Muscle layer of duodenum (tissue), 2 donors: ENCODE results near the gene PKD2L1.

Source experiments
- H3K27ac ChIP-seq: one replicate; pipeline ENCODE4 v1.7.0; 2013; ENCODE audit warnings: mild to moderate bottlenecking, low read length
- H3K27me3 ChIP-seq: one replicate; pipeline ENCODE4 v1.7.0; 2013; ENCODE audit warnings: low read depth, mild to moderate bottlenecking, control low read depth, low read length
- H3K36me3 ChIP-seq, 2 donors: one replicate each; pipeline ENCODE4 v1.7.0; 2013; ENCODE audit warnings: low read length in 2 of 2, control low read depth in 1 of 2, mild to moderate bottlenecking in 1 of 2; ENCODE audit not compliant: insufficient read depth in 2 of 2, control insufficient read depth in 1 of 2
- H3K4me1 ChIP-seq, 2 donors: one replicate each; pipeline ENCODE4 v1.7.0; 2013; ENCODE audit warnings: low read length in 2 of 2, mild to moderate bottlenecking in 2 of 2, control low read depth in 1 of 2, moderate library complexity in 1 of 2; ENCODE audit not compliant: insufficient read depth in 2 of 2, control insufficient read depth in 1 of 2
- H3K4me3 ChIP-seq, 2 donors: one replicate each; pipeline ENCODE4 v1.7.0; 2013; ENCODE audit warnings: low read length in 2 of 2, low read depth in 1 of 2, mild to moderate bottlenecking in 1 of 2
- H3K9me3 ChIP-seq, 2 donors: one replicate each; pipeline ENCODE4 v1.7.0; 2013; ENCODE audit warnings: low read length in 2 of 2, control low read depth in 1 of 2, mild to moderate bottlenecking in 1 of 2; ENCODE audit not compliant: control insufficient read depth in 1 of 2
- donor health status: healthy.

Gene PKD2L1

DNA sequence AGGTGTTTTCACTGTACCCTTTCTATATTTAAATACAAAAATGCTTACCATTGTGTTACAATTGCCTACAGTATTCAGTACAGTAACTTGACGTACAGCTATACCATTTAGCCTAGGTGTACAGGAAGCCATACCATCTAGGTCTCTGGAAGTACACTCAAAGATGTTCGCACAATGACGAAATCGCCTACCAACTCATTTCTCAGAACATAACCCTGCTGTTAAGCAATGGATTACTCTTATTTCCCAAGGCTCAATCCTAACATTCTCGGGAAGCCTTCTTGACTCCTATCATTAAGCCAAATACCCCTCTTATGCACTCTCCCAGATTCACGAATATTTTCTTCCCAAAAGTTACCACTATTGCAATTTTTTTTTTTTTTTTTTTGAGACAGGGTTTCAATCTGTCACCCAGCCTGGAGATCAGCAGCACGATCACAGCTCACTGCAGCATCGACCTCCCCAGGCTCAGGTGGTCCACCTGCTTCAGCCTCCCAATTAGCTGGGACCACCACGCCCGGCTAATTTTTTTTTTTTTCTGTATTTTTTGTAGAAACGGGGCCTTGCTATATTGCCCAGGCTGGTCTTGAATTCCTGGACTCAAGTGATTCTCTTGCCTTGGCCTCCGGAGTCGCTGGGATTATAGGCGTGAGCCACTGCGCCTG lies 64.1 kb downstream of the PKD2L1 start:
- H3K27me3 ChIP-seq = no peaks in the 10 kb centered on the region
- H3K9me3 ChIP-seq = no peaks in the 10 kb centered on the region
- H3K4me3 ChIP-seq = peak overlapping the region in 1 of 2 donors; percentile 100
- peaks cover 0 to 19% of the 10 kb centered on the region in 2 donors for H3K4me1 ChIP-seq
- no peak overlapping the region for H3K27ac ChIP-seq
- H3K36me3 ChIP-seq = peaks cover 2 to 6% of the 10 kb centered on the region in 2 donors

GRCh38 chr10:100254191-100254590 lies 75.8 kb downstream of the PKD2L1 start:
- H3K9me3 ChIP-seq = no peaks in the 10 kb centered on the region
- H3K27ac ChIP-seq = no peak overlapping the region
- no peak overlapping the region for H3K4me3 ChIP-seq
- H3K4me1 ChIP-seq = no peaks in the 10 kb centered on the region
- no peaks in the 10 kb centered on the region for H3K27me3 ChIP-seq
- H3K36me3 ChIP-seq = peaks cover 46 to 64% of the 10 kb centered on the region in 2 donors

- Histone ChIP-seq H3K27ac (no peak overlapping the region), H3K4me1 (no peaks in the 10 kb centered on the region), H3K36me3 (peaks cover 53 to 73% of the 10 kb centered on the region in 2 donors)
Measured at GRCh38 chr10:100253041-100253440, 77.0 kb downstream of the PKD2L1 start.

GRCh38 chr10:100248820-100249219 lies 81.2 kb downstream of the PKD2L1 start:
- Histone ChIP-seq H3K36me3 (peaks cover 43 to 74% of the 10 kb centered on the region in 2 donors), H3K27me3 (no peaks in the 10 kb centered on the region)

More at GRCh38 chr10:100253041-100253440, 77.0 kb downstream of the PKD2L1 start:
- Histone ChIP-seq H3K27me3 (no peaks in the 10 kb centered on the region), H3K4me3 (no peak overlapping the region), H3K9me3 (no peaks in the 10 kb centered on the region)

GRCh38 chr10:100245484-100246220 lies 84.4 kb downstream of the PKD2L1 start:
- peaks cover 45 to 83% of the 10 kb centered on the region in 2 donors for H3K36me3 ChIP-seq
- H3K4me1 ChIP-seq = no peaks in the 10 kb centered on the region
- no peaks in the 10 kb centered on the region for H3K27me3 ChIP-seq
- H3K27ac ChIP-seq = no peak overlapping the region
- no peak overlapping the region for H3K4me3 ChIP-seq
- no peaks in the 10 kb centered on the region for H3K9me3 ChIP-seq

More at GRCh38 chr10:100248820-100249219, 81.2 kb downstream of the PKD2L1 start:
- no peaks in the 10 kb centered on the region for H3K4me1 ChIP-seq
- H3K27ac ChIP-seq = no peak overlapping the region
- no peak overlapping the region for H3K4me3 ChIP-seq
- H3K9me3 ChIP-seq = no peaks in the 10 kb centered on the region

GRCh38 chr10:100239851-100240250 lies 90.2 kb downstream of the PKD2L1 start:
- no peaks in the 10 kb centered on the region for H3K27me3 ChIP-seq
- H3K4me1 ChIP-seq = no peaks in the 10 kb centered on the region
- no peaks in the 10 kb centered on the region for H3K9me3 ChIP-seq
- H3K27ac ChIP-seq = no peak overlapping the region
- H3K36me3 ChIP-seq = peaks cover 37 to 83% of the 10 kb centered on the region in 2 donors
- H3K4me3 ChIP-seq = no peak overlapping the region

- Histone ChIP-seq H3K36me3 (peaks cover 43 to 83% of the 10 kb centered on the region in 2 donors), H3K27ac (no peak overlapping the region)
Measured at GRCh38 chr10:100238429-100238828, 91.6 kb downstream of the PKD2L1 start.

More at GRCh38 chr10:100238429-100238828, 91.6 kb downstream of the PKD2L1 start:
- Histone ChIP-seq H3K9me3 (no peaks in the 10 kb centered on the region), H3K4me1 (no peaks in the 10 kb centered on the region), H3K4me3 (no peak overlapping the region), H3K27me3 (no peaks in the 10 kb centered on the region)
